ENCODE data around the gene SIPA1L3.

DNA sequence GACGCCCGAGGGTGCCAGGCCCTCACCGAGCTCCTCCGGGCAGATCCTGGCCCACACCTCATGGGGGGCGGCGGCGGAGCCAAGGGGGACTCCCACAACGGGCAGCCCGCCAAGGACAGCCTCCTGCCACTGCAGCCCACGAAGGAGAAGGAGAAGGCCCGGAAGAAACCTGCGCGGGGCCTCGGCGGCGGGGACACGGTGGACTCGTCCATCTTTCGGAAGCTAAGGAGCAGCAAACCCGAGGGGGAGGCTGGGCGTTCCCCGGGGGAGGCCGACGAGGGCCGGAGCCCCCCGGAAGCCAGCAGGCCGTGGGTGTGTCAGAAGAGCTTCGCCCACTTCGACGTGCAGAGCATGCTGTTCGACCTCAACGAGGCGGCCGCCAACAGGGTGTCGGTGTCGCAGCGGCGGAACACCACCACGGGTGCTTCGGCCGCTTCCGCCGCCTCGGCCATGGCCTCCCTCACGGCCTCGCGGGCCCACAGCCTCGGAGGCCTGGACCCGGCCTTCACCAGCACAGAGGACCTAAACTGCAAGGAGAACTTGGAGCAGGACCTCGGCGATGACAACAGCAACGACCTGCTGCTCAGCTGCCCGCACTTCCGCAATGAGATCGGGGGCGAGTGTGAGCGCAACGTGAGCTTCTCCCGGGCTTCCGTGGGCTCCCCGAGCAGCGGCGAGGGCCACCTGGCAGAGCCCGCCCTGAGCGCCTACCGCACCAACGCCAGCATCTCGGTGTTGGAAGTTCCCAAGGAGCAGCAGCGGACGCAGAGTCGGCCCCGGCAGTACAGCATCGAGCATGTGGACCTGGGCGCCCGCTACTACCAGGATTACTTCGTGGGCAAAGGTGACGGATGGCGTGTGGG lies 175.5 kb downstream of the SIPA1L3 start:
- TF ChIP-seq CTCF (IDR thresholded peaks at IDR 0.05; ENCODE audit: low read depth, low read length) (no peak), EZH2phosphoT487 (IDR thresholded peaks at IDR 0.05; ENCODE audit: low read depth) (no peak)

All from OCI-LY3 (cell line).